A549 (cell line): ENCODE measurements around the gene GINS1. TPM values are rescaled to one million over a fixed set of nuclear protein-coding genes. Genes with fewer than 3 reads are reported as not detected.

Source experiments
- ATAC-seq, 2 experiments: fragments of 200-7000 bp in 1 of 2; fragments of >200 bp in 1 of 2; cut with Nextera tagmentation in 1 of 2; cut with Tn5 transposase in 1 of 2; 3 replicates each; pipeline versions ENCODE4 v1.8.0 to v1.9.1; 2018 to 2020; ENCODE audit warnings: mild to moderate bottlenecking in 1 of 2, moderate library complexity in 1 of 2
- CTCF ChIA-PET: fragments of 300-600 bp; sonication (Branson Sonifier 250); formaldehyde crosslinking; extraction: SDS; loops from one replicate; lab custom pipeline; 2021; ENCODE audit warnings: antibody characterized with exemption, inconsistent platforms; lab: Yijun Ruan, JAX
- POLR2A ChIA-PET: fragments of 350-600 bp; formaldehyde crosslinking; extraction: SDS; loops from one replicate; lab custom pipeline; 2021; ENCODE audit warnings: antibody characterized with exemption, inconsistent platforms; lab: Yijun Ruan, JAX
- DNase-seq, 2 experiments: peaks; one replicate each; pipeline versions ENCODE4 v3.0.0 to v3.0.0-alpha.2; 2011 to 2016; ENCODE audit warnings: low read depth in 1 of 2, low spot score in 1 of 2
- FAIRE-seq: peaks from 2 replicates; lab custom pipeline; 2011; peaks lifted over from hg19 to GRCh38; lab: Jason Lieb, UNC
- H3K27ac ChIP-seq, 2 experiments: fragments of >200 bp; sonication (Bioruptor Twin); formaldehyde crosslinking; 3 replicates each; pipeline ENCODE4 v1.5.1; 2016 to 2017
- H3K4me1 ChIP-seq: fragments of >200 bp; sonication (Bioruptor Twin); formaldehyde crosslinking; 3 replicates; pipeline ENCODE4 v1.6.1; 2016
- H3K4me2 ChIP-seq: fragments of >200 bp; sonication (Bioruptor Twin); formaldehyde crosslinking; 3 replicates; pipeline ENCODE4 v1.6.1; 2016
- H3K4me3 ChIP-seq: fragments of >200 bp; sonication (Bioruptor Twin); formaldehyde crosslinking; 3 replicates; pipeline ENCODE4 v1.5.1; 2016
- H3K9me3 ChIP-seq: fragments of >200 bp; sonication (Bioruptor Twin); formaldehyde crosslinking; 3 replicates; pipeline ENCODE4 v1.6.1; 2016
- ATOH8 ChIP-seq: fragments of 250-450 bp; sonication (Bioruptor Pico); IDR thresholded peaks from 2 replicates; pipeline ENCODE4 v1.5.0; 2020; ENCODE audit warnings: low read depth, mild to moderate bottlenecking, moderate library complexity
- BCL3 ChIP-seq: fragments of >200 bp; sonication (Bioruptor Twin); formaldehyde crosslinking; IDR thresholded peaks from 3 replicates; pipeline ENCODE4 v1.6.1; 2016
- E2F6 ChIP-seq: IDR thresholded peaks from 2 replicates; pipeline ENCODE4 v1.6.1; 2012; ENCODE audit warnings: low read depth, borderline replicate concordance
- HEYL ChIP-seq: fragments of 250-450 bp; sonication (Bioruptor Pico); IDR thresholded peaks from 2 replicates; pipeline ENCODE4 v1.8.0; 2021; ENCODE audit warnings: mild to moderate bottlenecking, moderate library complexity
- HOXA7 ChIP-seq: fragments of 250-450 bp; sonication (Bioruptor Pico); IDR thresholded peaks from 2 replicates; pipeline ENCODE4 v1.5.0; 2020; ENCODE audit warnings: mild to moderate bottlenecking, moderate library complexity
- JUN ChIP-seq, 2 experiments: fragments of >200 bp; sonication (Bioruptor Twin); formaldehyde crosslinking; IDR thresholded peaks; 2 replicates in 1 of 2; 3 replicates in 1 of 2; pipeline ENCODE4 v1.6.1; 2016 to 2017
- KDM1A ChIP-seq: fragments of 200-600 bp; sonication (generic); IDR thresholded peaks from 2 replicates; pipeline ENCODE4 v1.6.1; 2016; ENCODE audit warnings: low read depth, mild to moderate bottlenecking
- MAX ChIP-seq: IDR thresholded peaks from 2 replicates; pipeline ENCODE4 v1.6.1; 2012
- MYC ChIP-seq: IDR thresholded peaks from 2 replicates; pipeline ENCODE4 v1.6.1; 2012; ENCODE audit warnings: mild to moderate bottlenecking, inconsistent platforms, low read length, improper control_type of control experiment, borderline replicate concordance
- PHF8 ChIP-seq: fragments of 200-600 bp; sonication (generic); IDR thresholded peaks from 2 replicates; pipeline ENCODE4 v1.6.1; 2016; ENCODE audit warnings: low read depth, mild to moderate bottlenecking, antibody characterized with exemption, moderate library complexity, borderline replicate concordance
- POLR2A ChIP-seq: IDR thresholded peaks from 2 replicates; pipeline ENCODE4 v1.6.1; 2012; ENCODE audit warnings: mild to moderate bottlenecking, low read length
- RAD21 ChIP-seq, 2 experiments: fragments of >200 bp in 1 of 2; sonication (Bioruptor Twin) in 1 of 2; formaldehyde crosslinking in 1 of 2; IDR thresholded peaks in 1 of 2; conservative IDR thresholded peaks in 1 of 2; 2 replicates in 1 of 2; 3 replicates in 1 of 2; pipeline ENCODE4 v1.6.1; 2012 to 2018; ENCODE audit warnings: inconsistent platforms in 1 of 2
- RFX5 ChIP-seq: fragments of 450-650 bp; IDR thresholded peaks from 2 replicates; pipeline ENCODE4 v1.7.1; 2014; ENCODE audit warnings: antibody characterized with exemption, mild to moderate bottlenecking, moderate library complexity
- RNF2 ChIP-seq: fragments of 200-600 bp; sonication (generic); IDR thresholded peaks from 2 replicates; pipeline ENCODE4 v1.6.1; 2016; ENCODE audit warnings: low read depth, mild to moderate bottlenecking, antibody characterized with exemption, moderate library complexity, borderline replicate concordance
- SMC3 ChIP-seq: fragments of >200 bp; sonication (Bioruptor Twin); formaldehyde crosslinking; IDR thresholded peaks from 3 replicates; pipeline ENCODE4 v1.6.1; 2018; ENCODE audit warnings: inconsistent platforms
- TP53 ChIP-seq: fragments of 250-450 bp; sonication (Bioruptor Pico); IDR thresholded peaks from 2 replicates; pipeline ENCODE4 v1.5.0; 2021; ENCODE audit warnings: mild to moderate bottlenecking, moderate library complexity
- ZFP36 ChIP-seq: fragments of 450-650 bp; IDR thresholded peaks from 2 replicates; pipeline ENCODE4 v1.6.1; 2014; ENCODE audit warnings: borderline replicate concordance; ENCODE audit not compliant: partially characterized antibody
- ZNF302 ChIP-seq: fragments of 250-450 bp; sonication (Bioruptor Pico); IDR thresholded peaks from 2 replicates; pipeline ENCODE4 v1.9.0; 2021; ENCODE audit warnings: inconsistent platforms, mild to moderate bottlenecking, moderate library complexity
- WGBS: methylation state at CpG from one replicate; pipeline ENCODE4 v1.1.6; 2017; ENCODE audit errors: missing lambda C conversion rate; 5-methylcytosine and 5-hydroxymethylcytosine counted together
- polyA plus RNA-seq, 4 experiments: library from polyadenylated mRNA; depleted of rRNA in 3 of 4; stranded (reverse); fragments of >200 nt; fragmentation: RNase III in 1 of 4; extraction: RNeasy Plus Mini Kit Qiagen cat#74134 plus additional on column Dnase treatment in 1 of 4; gene quantifications; 2 replicates in 3 of 4; 3 replicates in 1 of 4; pipeline ENCODE4 v1.2.3, GENCODE V29; 2011 to 2017

Gene GINS1
- polyA plus RNA-seq, 2 of the 4 experiments (the other 2 are of a cell fraction), result 34.2 to 46.4 TPM

GRCh38 chr20:25389858-25390537, 17.5 kb upstream of the GINS1 start:
- CTCF ChIA-PET, result interaction anchor here (1.0 kb wide), 1 partner anchor 91 kb away, joined by 3 read pairs; no protein-coding TSS in a partner anchor
- no peak for FAIRE-seq
- peak overlapping the region; percentile 81 for H3K4me2 ChIP-seq
- TF ChIP-seq RNF2 (no peak), ZNF302 (CRISPR knock-in tag) (no peak), ZFP36 (no peak), PHF8 (peak; percentile 63; the same call in 1 of the 2 replicates), HEYL (CRISPR knock-in tag) (no peak), KDM1A (no peak)
- TF ChIP-seq, all 56 proteins: peak for 1
- 0% methylated on average over 11 of the region's 67 CpGs for WGBS
- Histone ChIP-seq H3K4me1 (peaks cover 3% of the 10 kb centered on the region; the same call in 1 of the 3 replicates), H3K27ac (peak overlapping the region; percentile 78 to 90), H3K9me3 (no peaks in the 10 kb centered on the region), H3K4me3 (peak overlapping the region; percentile 95)
- peak in 1 of 2 experiments; percentile 31 for DNase-seq
- POLR2A ChIA-PET, result interaction anchor here (1.0 to 1.7 kb wide), 5 partner anchors 18 to 142 kb away, joined by 5 to 13 read pairs (median 6); partner anchors contain the start of gene PYGB
- ATAC-seq, result peak; percentile 54 to 68

GRCh38 chr20:25390538-25391528, 16.6 kb upstream of the GINS1 start, which contains the start of gene ABHD12:
Gene ABHD12 (minus strand): TSS chr20:25390835. CDS start chr20:25390703, 132 bp downstream.
- FAIRE-seq, result no peak
- ATAC-seq, result peak; percentile 95 to 98
- peaks cover 3% of the 10 kb centered on the region; the same call in 1 of the 3 replicates for H3K4me1 ChIP-seq
- H3K4me3 ChIP-seq, result peak within 1 kb of the TSS; percentile 95
- DNase-seq, result peak; percentile 96 to 97
- WGBS, result 2% methylated on average over 20 of the region's 91 CpGs
- H3K9me3 ChIP-seq, result no peaks in the 10 kb centered on the region
- ChIA-PET CTCF (interaction anchor here (0.6 to 3.4 kb wide), 5 partner anchors 9 to 396 kb away, joined by 3 to 24 read pairs (median 4); partner anchors contain the start of gene PYGB), POLR2A (interaction anchor here (0.5 to 1.7 kb wide), 21 partner anchors 17 to 911 kb away, joined by 3 to 13 read pairs (median 4); partner anchors contain the start of genes GINS1 and PYGB)
- peak within 1 kb of the TSS; percentile 81 for H3K4me2 ChIP-seq
- peak within 1 kb of the TSS; percentile 78 to 90 for H3K27ac ChIP-seq
- TF ChIP-seq ATOH8 (CRISPR knock-in tag) (peak; percentile 68), MYC (peak; percentile 90), MAX (peak; percentile 85), E2F6 (peak; percentile 70), RAD21 (conservative IDR thresholded peaks at IDR 0.05 in 1 of 2, IDR thresholded peaks at IDR 0.05 in 1 of 2) (peak in 1 of 2 experiments; percentile 20; a peak in 1 of 5 replicates), HOXA7 (CRISPR knock-in tag) (no peak), SMC3 (0 out of 3 replicates have a peak, but pooled peaks have one; percentile 10), PHF8 (peak; percentile 88; the same call in 1 of the 2 replicates), TP53 (CRISPR knock-in tag) (no peak), POLR2A (peak; percentile 93), JUN (IDR thresholded peaks at IDR 0.05) (peak; percentile 76 to 87; a peak in 4 of 5 replicates), RFX5 (0 out of 2 replicates have a peak, but pooled peaks have one; percentile 30), BCL3 (peak; percentile 51; the same call in 1 of the 3 replicates), ZNF302 (CRISPR knock-in tag) (no peak)
